Measurements from ENCODE around the gene CYB5A. TPM values are rescaled to one million over a fixed set of nuclear protein-coding genes. Genes with fewer than 3 reads are reported as not detected.

Gene CYB5A
- total and polyA plus RNA-seq, 4 donors = 33.2 to 276 (median 67.2) TPM

DNA sequence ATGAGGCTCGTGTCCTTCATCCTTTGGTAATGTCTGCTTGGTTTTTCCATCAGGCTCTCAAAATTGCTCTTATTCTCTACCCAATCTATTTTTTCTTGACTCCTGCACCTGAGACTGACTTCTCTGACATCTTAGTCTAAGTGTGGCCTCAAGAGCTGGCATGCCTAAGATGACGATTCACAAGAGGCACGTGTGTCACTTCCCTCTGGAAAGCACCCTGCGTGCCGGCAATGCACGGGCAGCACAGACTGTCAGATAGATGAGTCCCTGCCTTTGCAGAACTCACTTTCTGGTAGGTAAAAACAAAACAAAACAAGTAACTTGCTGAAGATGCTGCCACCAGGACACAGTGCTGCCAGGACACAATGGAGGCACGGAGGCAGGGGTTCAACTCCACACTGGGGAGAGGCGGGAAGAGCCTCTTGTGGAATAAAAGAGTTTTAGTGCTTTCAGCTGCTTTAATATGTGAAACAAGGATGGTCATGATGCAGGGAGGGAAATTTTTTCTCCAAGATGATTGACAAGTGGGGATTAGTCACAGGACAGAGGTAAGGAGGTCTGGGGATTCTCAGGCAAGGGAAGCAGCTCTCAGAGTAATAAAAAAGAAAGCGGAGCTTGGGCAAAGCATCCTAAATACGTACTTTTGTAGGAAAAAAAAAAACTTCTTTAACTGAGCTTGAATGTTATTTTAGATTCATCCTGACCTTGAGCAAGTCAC lies 27.3 kb downstream of the CYB5A start:
- Histone ChIP-seq H3K36me3 (ENCODE audit: control insufficient read depth in 1 of 2, insufficient read depth in 2 of 2, low read length in 1 of 2) (peaks cover 0 to 5% of the 10 kb centered on the region in 2 donors), H3K27ac (ENCODE audit: low read depth in 1 of 2, low read length in 2 of 2) (no peak overlapping the region), H3K9me3 (ENCODE audit: control insufficient read depth, low read length) (no peaks in the 10 kb centered on the region), H3K4me1 (ENCODE audit: control insufficient read depth in 1 of 2, insufficient read depth in 2 of 2, low read length in 2 of 2) (no peaks in the 10 kb centered on the region), H3K27me3 (ENCODE audit: control insufficient read depth in 1 of 2, insufficient read depth in 2 of 2, low read length in 1 of 2) (no peaks in the 10 kb centered on the region), H3K4me3 (ENCODE audit: low read length in 2 of 2) (no peak overlapping the region)
- intact Hi-C loops (cut with DNase I) = no loop called here
- no peak for ATAC-seq (ENCODE audit: low FRiP score)
- WGBS, 2 donors = 76 to 78% methylated on average over 10 of the region's 10 CpGs
- DNase-seq = no peak

DNA sequence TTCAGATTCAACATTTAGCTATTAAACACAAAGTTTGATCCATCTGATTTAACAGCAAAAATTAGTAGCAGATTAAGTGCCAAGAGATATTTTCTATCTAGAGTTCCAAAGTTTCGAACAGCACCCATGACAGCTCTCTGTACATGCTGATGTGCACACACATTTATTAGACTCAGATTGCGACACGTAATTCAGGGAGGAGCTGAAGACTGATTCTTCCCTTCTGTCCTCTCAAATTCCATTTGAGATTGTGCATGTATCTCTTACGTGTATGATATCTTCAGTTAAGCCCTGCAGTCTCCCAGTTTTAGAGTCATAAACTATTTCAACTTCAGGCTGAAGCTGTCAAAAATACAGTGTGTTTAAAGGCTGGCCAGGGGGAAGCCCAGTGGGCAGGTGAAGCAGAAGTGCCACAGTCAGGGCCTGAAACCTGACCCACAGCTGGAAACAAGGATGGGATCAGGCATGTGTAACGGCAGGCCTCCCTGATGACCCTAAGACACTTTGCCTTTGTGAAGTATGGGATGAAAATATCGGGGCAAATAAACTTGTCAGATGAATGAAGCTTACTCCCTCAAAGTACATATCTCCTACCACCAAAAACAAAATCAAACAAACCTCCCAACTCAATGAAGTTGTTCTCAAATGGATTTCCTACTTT lies 30.6 kb downstream of the CYB5A start:
- no peak for DNase-seq
- Histone ChIP-seq H3K36me3 (ENCODE audit: control insufficient read depth in 1 of 2, insufficient read depth in 2 of 2, low read length in 1 of 2) (peaks cover 2 to 5% of the 10 kb centered on the region in 2 donors), H3K4me3 (ENCODE audit: low read length in 2 of 2) (no peak overlapping the region), H3K27ac (ENCODE audit: low read depth in 1 of 2, low read length in 2 of 2) (no peak overlapping the region), H3K9me3 (ENCODE audit: control insufficient read depth, low read length) (no peaks in the 10 kb centered on the region), H3K27me3 (ENCODE audit: control insufficient read depth in 1 of 2, insufficient read depth in 2 of 2, low read length in 1 of 2) (no peaks in the 10 kb centered on the region), H3K4me1 (ENCODE audit: control insufficient read depth in 1 of 2, insufficient read depth in 2 of 2, low read length in 2 of 2) (no peaks in the 10 kb centered on the region)
- intact Hi-C loops (cut with DNase I) = no loop called here
- ATAC-seq (ENCODE audit: low FRiP score) = no peak
- 92 to 94% methylated on average over 6 of the region's 6 CpGs for WGBS, 2 donors

DNA sequence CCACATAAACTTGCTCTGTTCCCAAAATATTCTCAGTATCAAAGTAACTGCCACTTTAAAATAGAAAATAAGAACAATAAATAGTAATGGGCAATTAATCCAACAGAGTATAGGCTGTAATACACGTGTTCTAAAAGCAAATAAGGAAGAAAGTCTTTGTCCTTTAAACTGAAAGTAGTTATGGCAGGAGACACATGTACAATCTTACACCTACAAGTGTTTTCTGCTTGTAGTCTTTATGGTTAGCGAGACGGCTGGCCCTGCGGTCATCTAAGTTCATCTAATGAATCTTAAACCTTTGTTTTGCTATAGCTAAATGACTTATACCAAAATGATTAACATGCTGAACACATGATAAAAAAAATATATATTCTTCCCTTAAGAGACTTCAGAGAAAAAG lies 32.4 kb downstream of the CYB5A start:
- intact Hi-C loops (cut with DNase I) = no loop called here
- H3K4me3 ChIP-seq (ENCODE audit: low read length in 2 of 2) = no peak overlapping the region
- no peak for DNase-seq
- ATAC-seq (ENCODE audit: low FRiP score) = no peak
- no peaks in the 10 kb centered on the region for H3K4me1 ChIP-seq (ENCODE audit: control insufficient read depth in 1 of 2, insufficient read depth in 2 of 2, low read length in 2 of 2)
- H3K27ac ChIP-seq (ENCODE audit: low read depth in 1 of 2, low read length in 2 of 2) = no peak overlapping the region
- WGBS, 2 donors = 85 to 91% methylated on average over 4 of the region's 4 CpGs
- no peaks in the 10 kb centered on the region for H3K27me3 ChIP-seq (ENCODE audit: control insufficient read depth in 1 of 2, insufficient read depth in 2 of 2, low read length in 1 of 2)
- no peaks in the 10 kb centered on the region for H3K9me3 ChIP-seq (ENCODE audit: control insufficient read depth, low read length)
- H3K36me3 ChIP-seq (ENCODE audit: control insufficient read depth in 1 of 2, insufficient read depth in 2 of 2, low read length in 1 of 2) = peaks cover 5% of the 10 kb centered on the region in 2 donors

DNA sequence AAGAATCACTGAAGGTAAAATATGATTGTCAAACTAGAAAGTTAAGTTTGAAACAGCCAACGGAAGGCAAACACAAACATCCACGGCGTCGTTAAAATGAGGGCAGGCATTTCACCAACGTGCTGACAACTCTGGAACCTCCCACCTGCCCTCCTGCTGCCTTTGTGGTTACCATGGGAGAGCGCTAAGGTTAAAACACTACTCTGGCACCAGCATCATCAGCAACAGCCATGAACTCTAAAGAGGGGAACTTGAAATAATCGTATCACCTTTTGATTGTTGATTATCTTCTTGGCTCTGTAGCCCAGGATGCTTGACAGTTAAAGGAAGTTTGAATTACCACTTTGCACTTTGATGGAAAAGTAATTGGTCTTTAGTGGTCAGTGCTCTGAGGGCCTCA lies 34.7 kb downstream of the CYB5A start:
- intact Hi-C loops (cut with DNase I) = no loop called here
- Histone ChIP-seq H3K4me3 (ENCODE audit: low read length in 2 of 2) (no peak overlapping the region), H3K27me3 (ENCODE audit: control insufficient read depth in 1 of 2, insufficient read depth in 2 of 2, low read length in 1 of 2) (no peaks in the 10 kb centered on the region), H3K36me3 (ENCODE audit: control insufficient read depth in 1 of 2, insufficient read depth in 2 of 2, low read length in 1 of 2) (peaks cover 2 to 5% of the 10 kb centered on the region in 2 donors), H3K27ac (ENCODE audit: low read depth in 1 of 2, low read length in 2 of 2) (no peak overlapping the region), H3K4me1 (ENCODE audit: control insufficient read depth in 1 of 2, insufficient read depth in 2 of 2, low read length in 2 of 2) (no peaks in the 10 kb centered on the region), H3K9me3 (ENCODE audit: control insufficient read depth, low read length) (no peaks in the 10 kb centered on the region)
- DNase-seq (no peak), ATAC-seq (ENCODE audit: low FRiP score) (no peak)
- WGBS, 2 donors = 59 to 68% methylated on average over 7 of the region's 7 CpGs

DNA sequence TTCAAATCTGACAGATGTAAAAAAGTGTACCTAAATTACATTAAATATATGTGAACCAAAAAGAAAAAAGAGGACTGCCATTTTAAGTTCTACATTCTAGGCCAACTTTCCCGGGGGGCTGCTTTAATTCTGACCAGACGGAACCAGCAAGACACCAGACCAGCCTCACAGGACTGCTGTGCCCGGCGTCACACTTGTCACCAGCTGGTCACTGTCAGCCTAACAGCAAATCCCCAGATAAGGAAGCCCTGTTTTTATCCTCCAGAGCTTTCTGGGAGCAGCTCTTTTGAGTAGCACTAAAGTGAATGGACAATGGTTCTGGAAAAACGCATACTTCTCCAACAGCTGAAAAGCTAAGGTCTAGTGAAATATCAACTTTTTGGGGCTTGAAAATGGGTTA lies 35.6 kb downstream of the CYB5A start:
- Histone ChIP-seq H3K27ac (ENCODE audit: low read depth in 1 of 2, low read length in 2 of 2) (no peak overlapping the region), H3K36me3 (ENCODE audit: control insufficient read depth in 1 of 2, insufficient read depth in 2 of 2, low read length in 1 of 2) (peaks cover under 1 to 5% of the 10 kb centered on the region in 2 donors), H3K4me3 (ENCODE audit: low read length in 2 of 2) (no peak overlapping the region), H3K9me3 (ENCODE audit: control insufficient read depth, low read length) (no peaks in the 10 kb centered on the region), H3K4me1 (ENCODE audit: control insufficient read depth in 1 of 2, insufficient read depth in 2 of 2, low read length in 2 of 2) (no peaks in the 10 kb centered on the region), H3K27me3 (ENCODE audit: control insufficient read depth in 1 of 2, insufficient read depth in 2 of 2, low read length in 1 of 2) (no peaks in the 10 kb centered on the region)
- no peak for DNase-seq
- no peak for ATAC-seq (ENCODE audit: low FRiP score)
- intact Hi-C loops (cut with DNase I) = no loop called here
- WGBS, 2 donors = 76 to 80% methylated on average over 5 of the region's 5 CpGs

DNA sequence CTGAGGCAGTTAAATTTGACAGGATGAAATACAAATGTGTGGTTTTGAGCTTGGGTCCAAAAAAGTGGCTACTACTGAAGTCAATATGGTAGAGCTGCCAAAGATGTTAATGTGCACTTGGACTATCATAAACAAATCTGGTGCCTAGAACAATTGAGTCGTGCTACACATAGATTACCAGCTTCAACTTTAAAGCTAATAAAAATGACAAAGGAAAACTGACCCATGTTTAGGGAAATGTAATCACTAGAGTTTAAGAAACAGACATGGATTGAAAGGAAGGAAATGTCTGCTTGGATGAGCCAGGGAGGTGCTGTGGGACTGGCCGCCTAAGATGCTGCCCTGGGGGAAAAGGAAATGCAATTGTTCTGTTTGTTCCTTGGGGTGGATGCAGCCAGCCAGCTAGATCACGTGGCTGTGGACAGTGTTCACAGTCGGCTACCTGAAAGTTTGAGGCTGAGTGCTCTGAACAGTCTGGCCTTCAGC lies 36.6 kb downstream of the CYB5A start:
- no peak overlapping the region for H3K27ac ChIP-seq (ENCODE audit: low read depth in 1 of 2, low read length in 2 of 2)

DNA sequence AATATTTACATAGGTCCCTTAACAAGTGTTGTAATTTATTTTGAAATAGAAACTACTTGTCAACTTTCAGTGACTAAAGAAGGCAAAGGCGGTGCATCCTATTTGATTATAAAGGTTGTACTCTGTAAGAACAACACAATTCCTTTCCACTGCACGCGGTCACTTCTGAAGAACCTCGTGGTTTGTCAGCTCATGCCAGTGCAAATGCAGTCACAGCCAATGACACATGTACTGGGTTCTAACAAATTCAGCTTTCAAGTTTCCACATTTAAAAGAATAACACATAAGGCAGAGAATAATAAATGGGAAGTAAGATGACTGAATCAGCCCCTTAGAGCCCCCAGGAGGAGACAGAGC lies 39.7 kb downstream of the CYB5A start:
- DNase-seq (no peak), ATAC-seq (ENCODE audit: low FRiP score) (no peak)
- Histone ChIP-seq H3K27ac (ENCODE audit: low read depth in 1 of 2, low read length in 2 of 2) (no peak overlapping the region), H3K27me3 (ENCODE audit: control insufficient read depth in 1 of 2, insufficient read depth in 2 of 2, low read length in 1 of 2) (no peaks in the 10 kb centered on the region), H3K9me3 (ENCODE audit: control insufficient read depth, low read length) (no peaks in the 10 kb centered on the region), H3K4me1 (ENCODE audit: control insufficient read depth in 1 of 2, insufficient read depth in 2 of 2, low read length in 2 of 2) (no peaks in the 10 kb centered on the region), H3K4me3 (ENCODE audit: low read length in 2 of 2) (no peak overlapping the region), H3K36me3 (ENCODE audit: control insufficient read depth in 1 of 2, insufficient read depth in 2 of 2, low read length in 1 of 2) (peaks cover 0 to 3% of the 10 kb centered on the region in 2 donors)
- intact Hi-C loops (cut with DNase I) = no loop called here
- 57 to 61% methylated on average over 4 of the region's 4 CpGs for WGBS, 2 donors

More for the DNA sequence above, 36.6 kb downstream of the CYB5A start:
- no peak for DNase-seq
- Histone ChIP-seq H3K36me3 (ENCODE audit: control insufficient read depth in 1 of 2, insufficient read depth in 2 of 2, low read length in 1 of 2) (peaks cover 0 to 5% of the 10 kb centered on the region in 2 donors), H3K9me3 (ENCODE audit: control insufficient read depth, low read length) (no peaks in the 10 kb centered on the region), H3K4me1 (ENCODE audit: control insufficient read depth in 1 of 2, insufficient read depth in 2 of 2, low read length in 2 of 2) (no peaks in the 10 kb centered on the region), H3K4me3 (ENCODE audit: low read length in 2 of 2) (no peak overlapping the region), H3K27me3 (ENCODE audit: control insufficient read depth in 1 of 2, insufficient read depth in 2 of 2, low read length in 1 of 2) (no peaks in the 10 kb centered on the region)
- intact Hi-C loops (cut with DNase I) = no loop called here
- WGBS, 2 donors = 72 to 75% methylated on average over 4 of the region's 4 CpGs
- no peak for ATAC-seq (ENCODE audit: low FRiP score)

DNA sequence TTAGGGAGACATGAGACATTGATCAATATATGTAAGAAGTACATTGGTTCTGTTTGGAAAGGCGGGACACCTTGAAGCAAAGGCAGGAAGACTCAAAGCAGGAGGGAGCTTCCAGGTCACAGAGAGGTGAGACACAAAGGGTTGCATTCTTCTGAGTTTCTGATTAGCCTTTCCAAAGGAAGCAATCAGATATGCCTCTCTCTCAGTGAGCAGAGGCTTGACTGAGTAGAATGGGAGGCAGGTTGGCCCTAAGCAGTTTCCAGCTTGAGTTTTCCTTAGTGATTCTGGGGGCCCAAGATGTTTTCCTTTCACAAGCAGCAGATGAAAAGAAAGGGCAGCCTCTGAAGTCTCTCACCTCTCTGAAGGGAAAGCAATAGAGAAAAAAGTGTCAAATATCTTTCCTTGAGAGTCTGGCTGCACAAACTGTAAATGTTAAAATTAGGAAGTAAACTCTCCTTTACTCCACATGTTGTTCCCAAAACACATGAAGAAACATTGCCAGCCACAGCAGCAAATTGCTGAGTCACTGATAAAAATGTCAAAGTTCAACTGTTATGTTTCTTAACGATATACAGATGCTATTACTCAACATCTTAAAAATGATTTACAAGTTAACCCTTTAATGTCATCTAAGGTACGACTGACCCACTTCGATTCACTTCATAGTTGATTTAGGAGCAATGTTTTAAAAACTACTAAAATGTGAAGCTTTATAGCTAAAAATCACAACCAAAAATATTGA lies 40.3 kb downstream of the CYB5A start:
- DNase-seq (no peak), ATAC-seq (ENCODE audit: low FRiP score) (peak; percentile 39)
- intact Hi-C loops (cut with DNase I) = no loop called here
- Histone ChIP-seq H3K36me3 (ENCODE audit: control insufficient read depth in 1 of 2, insufficient read depth in 2 of 2, low read length in 1 of 2) (peaks cover 0 to 3% of the 10 kb centered on the region in 2 donors), H3K27me3 (ENCODE audit: control insufficient read depth in 1 of 2, insufficient read depth in 2 of 2, low read length in 1 of 2) (no peaks in the 10 kb centered on the region), H3K9me3 (ENCODE audit: control insufficient read depth, low read length) (no peaks in the 10 kb centered on the region), H3K4me1 (ENCODE audit: control insufficient read depth in 1 of 2, insufficient read depth in 2 of 2, low read length in 2 of 2) (no peaks in the 10 kb centered on the region), H3K4me3 (ENCODE audit: low read length in 2 of 2) (no peak overlapping the region), H3K27ac (ENCODE audit: low read depth in 1 of 2, low read length in 2 of 2) (no peak overlapping the region)
- 42 to 44% methylated on average over 4 of the region's 4 CpGs for WGBS, 2 donors
